H1 (cell line): ENCODE measurements around the gene NETO2. TPM values are rescaled to one million over a fixed set of nuclear protein-coding genes. Genes with fewer than 3 reads are reported as not detected.

Experiments used
- CTCF ChIA-PET: fragments of 300-600 bp; sonication (Branson Sonifier 250); formaldehyde crosslinking; loops from one replicate; lab custom pipeline; 2021; ENCODE audit not compliant: partially characterized antibody; lab: Charles Lee
- POLR2A ChIA-PET: fragments of 300-600 bp; sonication (Branson Sonifier 250); formaldehyde crosslinking; loops from one replicate; lab custom pipeline; 2021; ENCODE audit warnings: inconsistent platforms; ENCODE audit not compliant: partially characterized antibody; lab: Charles Lee
- DNase-seq, 2 experiments: peaks; one replicate each; pipeline versions ENCODE4 v3.0.0 to v3.0.0-alpha.2; 2010 to 2022; ENCODE audit warnings: low spot score in 2 of 2, low read depth in 1 of 2, mixed read lengths in 1 of 2
- FAIRE-seq: peaks from 2 replicates; lab custom pipeline; 2011; peaks lifted over from hg19 to GRCh38; lab: Jason Lieb, UNC
- H2AFZ ChIP-seq: 2 replicates; pipeline ENCODE4 v1.8.1; 2012; ENCODE audit warnings: low read length, inconsistent platforms
- H2AK5ac ChIP-seq: 2 replicates; pipeline ENCODE4 v1.6.1; 2013; ENCODE audit warnings: low read depth, low read length
- H2BK120ac ChIP-seq: replicated peaks from 2 replicates; pipeline ENCODE3; 2013; ENCODE audit warnings: low read depth, low read length, inconsistent platforms
- H2BK12ac ChIP-seq: 2 replicates; pipeline ENCODE4 v1.6.1; 2013; ENCODE audit warnings: low read depth, low read length
- H2BK15ac ChIP-seq: 2 replicates; pipeline ENCODE4 v1.6.1; 2013; ENCODE audit warnings: low read length
- H2BK20ac ChIP-seq: 2 replicates; pipeline ENCODE4 v1.6.1; 2013; ENCODE audit warnings: low read length
- H2BK5ac ChIP-seq: 2 replicates; pipeline ENCODE4 v1.6.1; 2013; ENCODE audit warnings: low read depth, low read length
- H3K14ac ChIP-seq: 2 replicates; pipeline ENCODE4 v1.6.1; 2013; ENCODE audit warnings: inconsistent platforms; ENCODE audit not compliant: insufficient read length
- H3K18ac ChIP-seq: 2 replicates; pipeline ENCODE4 v1.6.1; 2013; ENCODE audit warnings: low read length; ENCODE audit errors: extremely low read depth
- H3K23ac ChIP-seq: 2 replicates; pipeline ENCODE4 v1.6.1; 2013; ENCODE audit warnings: inconsistent platforms; ENCODE audit not compliant: insufficient read length
- H3K23me2 ChIP-seq: 2 replicates; pipeline ENCODE4 v1.6.1; 2013; ENCODE audit warnings: low read depth, low read length
- H3K27ac ChIP-seq: 2 replicates; pipeline ENCODE4 v1.6.1; 2011; ENCODE audit warnings: low read depth, low read length, inconsistent platforms
- H3K27me3 ChIP-seq, 4 experiments: replicated peaks in 1 of 4; 1 replicate in 1 of 4; 2 replicates in 3 of 4; pipeline versions ENCODE4 v1.6.1 to v1.8.1; 2011 to 2013; ENCODE audit warnings: low read length in 3 of 4, mild to moderate bottlenecking in 3 of 4, inconsistent platforms in 2 of 4, mixed read lengths in 2 of 4, moderate library complexity in 1 of 4; ENCODE audit not compliant: control insufficient read depth in 3 of 4, insufficient read depth in 3 of 4; ENCODE audit errors: extremely low read depth in 1 of 4
- H3K36me3 ChIP-seq, 4 experiments: 2 replicates each; pipeline versions ENCODE4 v1.6.1 to v1.8.1; 2011 to 2013; ENCODE audit warnings: mild to moderate bottlenecking in 4 of 4, low read length in 3 of 4, moderate library complexity in 2 of 4, control low read depth in 1 of 4, inconsistent platforms in 1 of 4; ENCODE audit not compliant: insufficient read depth in 4 of 4, control insufficient read depth in 2 of 4
- H3K4ac ChIP-seq: replicated peaks from 2 replicates; pipeline ENCODE3; 2013; ENCODE audit warnings: low read length, low read depth, mixed read lengths, inconsistent platforms; ENCODE audit not compliant: insufficient read length
- H3K4me1 ChIP-seq, 4 experiments: replicated peaks in 1 of 4; 1 replicate in 1 of 4; 2 replicates in 3 of 4; pipeline versions ENCODE4 v1.6.1 to v1.8.1; 2011 to 2013; ENCODE audit warnings: low read length in 3 of 4, inconsistent platforms in 2 of 4, mixed read lengths in 1 of 4; ENCODE audit not compliant: insufficient read depth in 4 of 4, control insufficient read depth in 3 of 4
- H3K4me2 ChIP-seq, 2 experiments: 2 replicates each; pipeline versions ENCODE4 v1.6.1 to v1.8.1; 2011 to 2013; ENCODE audit warnings: low read depth in 2 of 2, low read length in 2 of 2, control low read depth in 1 of 2, inconsistent platforms in 1 of 2, mild to moderate bottlenecking in 1 of 2; ENCODE audit not compliant: insufficient read depth in 1 of 2
- H3K4me3 ChIP-seq, 4 experiments: fragments of 200-600, 300-600 bp in 1 of 4; sonication (generic), shearing (Covaris generic), sonication (Bioruptor Twin) in 1 of 4; 2 replicates each; pipeline versions ENCODE4 v1.5.1 to v1.8.1; 2011 to 2016; ENCODE audit warnings: low read length in 4 of 4, low read depth in 3 of 4, control low read depth in 2 of 4, inconsistent platforms in 2 of 4, mild to moderate bottlenecking in 2 of 4, mixed read lengths in 1 of 4, moderate library complexity in 1 of 4; ENCODE audit not compliant: insufficient read depth in 2 of 4; ENCODE audit errors: extremely low read depth in 1 of 4
- H3K56ac ChIP-seq: replicated peaks from 2 replicates; pipeline ENCODE3; 2013; ENCODE audit warnings: low read depth, mild to moderate bottlenecking, mixed read lengths, low read length, inconsistent platforms; ENCODE audit not compliant: insufficient read length
- H3K79me1 ChIP-seq: 2 replicates; pipeline ENCODE4 v1.6.1; 2013; ENCODE audit warnings: low read depth, low read length, control low read depth
- H3K79me2 ChIP-seq, 2 experiments: 2 replicates each; pipeline versions ENCODE4 v1.6.1 to v1.8.1; 2012 to 2013; ENCODE audit warnings: low read length in 2 of 2, mild to moderate bottlenecking in 2 of 2, inconsistent platforms in 1 of 2; ENCODE audit not compliant: insufficient read depth in 2 of 2, control insufficient read depth in 1 of 2
- H3K9ac ChIP-seq, 4 experiments: replicated peaks in 1 of 4; 1 replicate in 1 of 4; 2 replicates in 3 of 4; pipeline versions ENCODE4 v1.6.1 to v1.8.1; 2011 to 2013; ENCODE audit warnings: low read depth in 3 of 4, low read length in 3 of 4, control low read depth in 2 of 4, mild to moderate bottlenecking in 2 of 4, moderate library complexity in 2 of 4, inconsistent platforms in 1 of 4; ENCODE audit errors: extremely low read depth in 1 of 4
- H3K9me3 ChIP-seq, 2 experiments: 2 replicates each; pipeline versions ENCODE4 v1.6.1 to v1.8.1; 2012 to 2013; ENCODE audit warnings: mild to moderate bottlenecking in 2 of 2, moderate library complexity in 2 of 2, control low read depth in 1 of 2, inconsistent platforms in 1 of 2, low read depth in 1 of 2, low read length in 1 of 2, mixed read lengths in 1 of 2; ENCODE audit not compliant: insufficient read depth in 2 of 2
- H4K20me1 ChIP-seq, 2 experiments: replicated peaks in 1 of 2; 2 replicates each; pipeline versions ENCODE3 to v1.8.1; 2011 to 2013; ENCODE audit warnings: inconsistent platforms in 2 of 2, low read length in 2 of 2, mild to moderate bottlenecking in 1 of 2; ENCODE audit not compliant: insufficient read depth in 2 of 2, control insufficient read depth in 1 of 2
- H4K5ac ChIP-seq: 2 replicates; pipeline ENCODE4 v1.6.1; 2013; ENCODE audit warnings: low read length, low read depth, mixed read lengths, inconsistent platforms; ENCODE audit not compliant: insufficient read length
- H4K8ac ChIP-seq: 2 replicates; pipeline ENCODE4 v1.8.0; 2013; ENCODE audit warnings: mild to moderate bottlenecking, moderate library complexity, low read length, inconsistent platforms; ENCODE audit not compliant: insufficient read depth; ENCODE audit errors: extremely low read depth
- H4K91ac ChIP-seq: replicated peaks from 2 replicates; pipeline ENCODE3; 2013; ENCODE audit warnings: low read length, mixed read lengths, inconsistent platforms; ENCODE audit not compliant: insufficient read length
- CREB1 ChIP-seq: IDR thresholded peaks from 2 replicates; pipeline ENCODE4 v1.6.1; 2012; ENCODE audit warnings: inconsistent platforms
- CTCF ChIP-seq, 3 experiments: IDR thresholded peaks; 1 replicate in 2 of 3; 2 replicates in 1 of 3; pipeline versions ENCODE4 v1.5.1 to v1.6.1; 2011; ENCODE audit warnings: low read length in 3 of 3, mild to moderate bottlenecking in 3 of 3, inconsistent platforms in 2 of 3, low read depth in 1 of 3, moderate library complexity in 1 of 3; ENCODE audit not compliant: insufficient read depth in 1 of 3; ENCODE audit errors: control extremely low read depth in 1 of 3
- EZH2 ChIP-seq: fragments of 200-600 bp; sonication (generic); IDR thresholded peaks from 2 replicates; pipeline ENCODE4 v1.7.1; 2012; ENCODE audit warnings: low read depth, mild to moderate bottlenecking, moderate library complexity, low read length, inconsistent platforms; ENCODE audit not compliant: severe bottlenecking
- MAFK ChIP-seq: IDR thresholded peaks from 2 replicates; pipeline ENCODE4 v1.6.1; 2012; ENCODE audit warnings: low read depth, mild to moderate bottlenecking, improper control_type of control experiment, low read length
- MAX ChIP-seq: IDR thresholded peaks from 2 replicates; pipeline ENCODE4 v1.6.1; 2012; ENCODE audit warnings: inconsistent platforms
- RAD21 ChIP-seq, 2 experiments: IDR thresholded peaks in 1 of 2; conservative IDR thresholded peaks in 1 of 2; 2 replicates each; pipeline ENCODE4 v1.6.1; 2011; ENCODE audit warnings: low read depth in 2 of 2, low read length in 2 of 2, improper control_type of control experiment in 1 of 2, inconsistent platforms in 1 of 2, mild to moderate bottlenecking in 1 of 2, moderate library complexity in 1 of 2
- SAP30 ChIP-seq: fragments of 300-600 bp; sonication (generic); IDR thresholded peaks from 2 replicates; pipeline ENCODE4 v1.7.1; 2012; ENCODE audit warnings: low read length, moderate library complexity, mild to moderate bottlenecking, inconsistent platforms; ENCODE audit not compliant: insufficient read depth, insufficient replicate concordance
- TAF1 ChIP-seq: IDR thresholded peaks from 2 replicates; pipeline ENCODE4 v1.6.1; 2011; ENCODE audit warnings: mild to moderate bottlenecking, low read depth, low read length
- WGBS, 2 experiments: shearing (Covaris generic) in 1 of 2; methylation state at CpG; one replicate each; pipeline versions ENCODE4 v1.1.6 to v1.1.7; 2013 to 2015; ENCODE audit warnings: low lambda C conversion rate in 2 of 2, mixed read lengths in 2 of 2, inconsistent platforms in 1 of 2, low coverage in 1 of 2, missing lambda C conversion rate in 1 of 2; ENCODE audit not compliant: insufficient replicate concordance in 2 of 2, insufficient coverage in 1 of 2, insufficient read length in 1 of 2; ENCODE audit errors: extremely low coverage in 1 of 2, missing lambda C conversion rate in 1 of 2; 5-methylcytosine and 5-hydroxymethylcytosine counted together
- polyA plus RNA-seq, 7 experiments: library from polyadenylated mRNA; depleted of rRNA in 3 of 7; stranded (reverse) in 5 of 7; unstranded in 2 of 7; fragments of >200 nt in 5 of 7; fragments of 200-250 nt in 2 of 7; gene quantifications; 1 replicate in 5 of 7; 2 replicates in 1 of 7; 4 replicates in 1 of 7; pipeline versions ENCODE4 v1.2.1 to v1.2.3, GENCODE V29; 2011 to 2013; ENCODE audit warnings: missing spikeins in 2 of 7, mixed read lengths in 2 of 7
- total RNA-seq: library from RNA; stranded (reverse); fragmentation: NEBNext Ultra II Directional; extraction: Animal tissue kit (Norgen Biotek cat#: 25700); gene quantifications from 2 replicates; pipeline ENCODE4 v1.2.1, GENCODE V29; 2021

Gene NETO2
- total and polyA plus RNA-seq, 2 of the 8 experiments (the other 6 are each of a cell fraction or from before 2014, with no cell fraction given), result 9.4 to 12.5 TPM

- peak overlapping the region; percentile 38 to 67 for H3K4me2 ChIP-seq
- no peak overlapping the region for H2BK20ac ChIP-seq
- H3K56ac ChIP-seq, result no peak overlapping the region
- no peak overlapping the region for H3K27ac ChIP-seq
- no peak overlapping the region for H4K91ac ChIP-seq
- H2BK15ac ChIP-seq, result no peak overlapping the region
- peak; percentile 75 to 87 for DNase-seq
- H3K4me1 ChIP-seq, result 0 out of 7 replicates have a peak, but pooled peaks cover 0 to 2% (median 0%) of the 10 kb centered on the region in 4 experiments
- no peaks in the 10 kb centered on the region for H3K79me1 ChIP-seq
- H3K23ac ChIP-seq, result no peak overlapping the region
- ChIA-PET CTCF (interaction anchor here (0.5 to 5.2 kb wide), 48 partner anchors 9 to 1023 kb away, joined by 3 to 27 read pairs (median 3); partner anchors contain the start of genes ITFG1 and PHKB), POLR2A (interaction anchor here (0.8 kb wide), 1 partner anchor 104 kb away, joined by 3 read pairs; no protein-coding TSS in a partner anchor)
- H3K18ac ChIP-seq, result no peak overlapping the region
- H3K36me3 ChIP-seq, result no peaks in the 10 kb centered on the region
- peak overlapping the region; percentile 51 to 79 (median 70) for H3K4me3 ChIP-seq
- H2BK120ac ChIP-seq, result no peak overlapping the region
- no peak overlapping the region for H3K14ac ChIP-seq
- H4K20me1 ChIP-seq, result peaks cover 2% of the 10 kb centered on the region in 2 experiments
- peaks cover 0 to 32% of the 10 kb centered on the region in 2 experiments; a peak in 2 of 4 replicates for H3K79me2 ChIP-seq
- no peak overlapping the region for H2BK5ac ChIP-seq
- TF ChIP-seq SAP30, result no peak
- no peak for TF ChIP-seq MAFK
- peak; percentile 38; the same call in 1 of the 2 replicates for TF ChIP-seq MAX
- peak; percentile 96 to 99 (median 97) for TF ChIP-seq CTCF (IDR thresholded peaks at IDR 0.05; ENCODE audit: control extremely low read depth in 1 of 3, insufficient read depth in 1 of 3, low read depth in 1 of 3, low read length in 3 of 3)
- TF ChIP-seq EZH2, result no peak
- TF ChIP-seq TAF1, result peak; percentile 22; the same call in 1 of the 2 replicates
- TF ChIP-seq RAD21 (IDR thresholded peaks at IDR 0.05 in 1 of 2, conservative IDR thresholded peaks at IDR 0.05 in 1 of 2; ENCODE audit: low read depth in 2 of 2, low read length in 2 of 2), result peak; percentile 94 to 96
- peak; percentile 28; the same call in 1 of the 2 replicates for TF ChIP-seq CREB1
- no peak overlapping the region for H4K8ac ChIP-seq
- no peaks in the 10 kb centered on the region for H3K9me3 ChIP-seq
- peaks cover 2% of the 10 kb centered on the region; the same call in 1 of the 2 replicates for H3K23me2 ChIP-seq
- no peak overlapping the region for H2AK5ac ChIP-seq
- no peak overlapping the region for H3K9ac ChIP-seq
- H3K4ac ChIP-seq, result no peak overlapping the region
- peaks cover 2 to 31% (median 19%) of the 10 kb centered on the region in 4 experiments for H3K27me3 ChIP-seq
- no peak overlapping the region for H4K5ac ChIP-seq
- H2AFZ ChIP-seq, result no peak overlapping the region
- FAIRE-seq, result peak; percentile 92
- WGBS, 2 experiments, result 12% methylated on average over 26 of the region's 26 CpGs; no CpG with 5 or more reads in 1 of the 2 experiments
- no peak overlapping the region for H2BK12ac ChIP-seq
Observed at GRCh38 chr16:47141773-47142485, 1.8 kb downstream of the NETO2 start.
